SKM-1 (cell line): ENCODE results near the gene SLIT3.

Experiments
- DNase-seq: peaks from one replicate; lab custom pipeline; 2025; ENCODE audit not compliant: unreplicated experiment; lab: John Stamatoyannopoulos, UW

The SLIT3 gene

GRCh38 chr5:169299663-169300467, 1.1 kb downstream of the SLIT3 start:
- DNase-seq: no peak

- DNase-seq: no peak
Measured at GRCh38 chr5:169299191-169299662, 1.7 kb downstream of the SLIT3 start.

- no peak for DNase-seq
Measured at GRCh38 chr5:169298193-169298592, 2.7 kb downstream of the SLIT3 start.

GRCh38 chr5:169296419-169297143, 4.4 kb downstream of the SLIT3 start:
- DNase-seq: no peak

- DNase-seq: no peak
Measured at GRCh38 chr5:169295306-169295705, 5.6 kb downstream of the SLIT3 start.

GRCh38 chr5:169294621-169295020, 6.3 kb downstream of the SLIT3 start:
- DNase-seq: no peak

GRCh38 chr5:169291877-169292276, 9.1 kb downstream of the SLIT3 start:
- no peak for DNase-seq

- no peak for DNase-seq
Measured at GRCh38 chr5:169290895-169291294, 10.0 kb downstream of the SLIT3 start.

GRCh38 chr5:169289520-169289919, 11.4 kb downstream of the SLIT3 start:
- no peak for DNase-seq

- DNase-seq: no peak
Measured at GRCh38 chr5:169288066-169288930, 12.6 kb downstream of the SLIT3 start.

- no peak for DNase-seq
Measured at GRCh38 chr5:169287529-169287928, 13.4 kb downstream of the SLIT3 start.

- no peak for DNase-seq
Measured at GRCh38 chr5:169286572-169287300, 14.2 kb downstream of the SLIT3 start.

GRCh38 chr5:169283887-169284286, 17.1 kb downstream of the SLIT3 start:
- no peak for DNase-seq

- DNase-seq: no peak
Measured at GRCh38 chr5:169281625-169282024, 19.3 kb downstream of the SLIT3 start.

GRCh38 chr5:169280696-169281095, 20.2 kb downstream of the SLIT3 start:
- DNase-seq: no peak

GRCh38 chr5:169280286-169280685, 20.7 kb downstream of the SLIT3 start:
- no peak for DNase-seq

GRCh38 chr5:169279125-169279524, 21.8 kb downstream of the SLIT3 start:
- no peak for DNase-seq

GRCh38 chr5:169273881-169274280, 27.1 kb downstream of the SLIT3 start:
- no peak for DNase-seq

GRCh38 chr5:169273451-169273850, 27.5 kb downstream of the SLIT3 start:
- no peak for DNase-seq

- no peak for DNase-seq
Measured at GRCh38 chr5:169272731-169273427, 28.1 kb downstream of the SLIT3 start.
